CD4-positive, alpha-beta T cell treated with Interleukin-6 for 4 hours (primary cell): ENCODE measurements around the gene DNAL4.
A peak's percentile ranks its signal among the peaks of the same experiment; 100 is the strongest.

Source experiments
- DNase-seq: peaks from one replicate; pipeline ENCODE4 v3.0.0-alpha.2; 2020; ENCODE audit warnings: mixed read lengths

Gene DNAL4

DNA sequence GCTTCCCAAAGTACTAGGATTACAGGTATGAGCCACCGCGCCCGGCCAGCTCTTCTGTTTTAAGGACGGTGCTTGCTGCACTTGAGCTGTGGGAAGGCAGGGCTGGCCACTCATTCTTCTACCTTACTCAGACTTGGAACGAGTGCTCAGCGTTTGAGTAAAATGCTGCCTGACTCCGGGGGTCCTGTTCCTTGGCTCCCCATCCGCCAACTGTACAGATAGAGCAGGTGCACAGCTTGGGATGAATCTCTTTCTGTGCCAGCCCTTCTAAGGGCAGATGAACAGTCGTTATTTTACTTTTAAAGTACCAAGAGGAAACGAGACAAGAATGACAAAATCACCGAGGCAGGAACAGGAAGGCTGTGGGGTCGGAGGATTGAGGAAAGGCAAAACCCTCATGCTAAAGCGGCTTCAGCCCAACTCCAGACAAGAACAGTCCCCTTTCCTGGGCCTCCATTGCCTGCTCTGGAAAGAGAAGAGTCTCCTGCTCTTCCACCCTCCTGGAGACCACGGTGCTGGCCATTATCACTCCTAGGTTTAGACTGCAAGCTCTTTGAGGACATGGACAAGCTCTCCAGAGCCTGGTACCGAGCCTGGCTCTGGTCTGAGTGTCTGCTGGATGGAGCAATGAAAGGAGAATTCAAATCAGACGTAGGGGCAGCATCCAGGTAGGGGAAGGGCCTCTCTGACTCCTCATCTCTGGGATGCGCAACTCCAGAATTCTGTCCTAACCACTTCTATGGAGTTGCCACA lies 37.1 kb downstream of the DNAL4 start:
- DNase-seq: peak; percentile 42

DNA sequence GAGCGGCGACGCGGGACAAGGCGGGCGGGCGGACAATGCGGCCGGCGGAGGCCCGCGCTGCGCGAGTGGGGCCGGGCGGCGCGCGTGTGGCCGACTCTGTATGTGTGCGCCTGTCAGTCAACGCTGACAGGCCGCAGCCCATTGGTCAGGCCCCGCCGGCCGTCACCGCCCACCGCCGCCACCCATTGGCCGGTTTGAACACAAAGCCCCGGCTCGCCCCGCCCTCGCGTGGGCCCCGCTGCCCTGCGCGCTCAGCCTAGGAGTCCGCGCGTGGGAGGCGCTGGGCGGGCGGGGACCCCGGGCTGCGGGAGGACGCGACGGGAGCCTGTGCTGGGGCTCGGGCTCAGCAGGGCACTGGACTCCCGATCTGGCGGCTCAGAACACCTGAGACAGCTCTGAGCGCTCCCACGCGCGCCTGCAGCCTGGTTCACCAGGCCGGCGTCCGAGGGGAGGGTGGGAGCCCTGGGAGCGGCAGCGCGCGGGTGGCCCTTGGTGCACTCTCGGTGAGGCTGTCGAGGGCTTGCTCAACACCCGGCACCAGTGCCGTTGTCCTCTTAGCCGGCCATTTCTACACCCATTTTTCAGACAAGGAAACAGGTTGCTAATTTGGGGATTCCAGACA lies 37.9 kb downstream of the DNAL4 start, which contains the start of gene SUN2:
Gene SUN2, minus strand, starts transcription at position 88 of the 622 bp plus-strand sequence. CDS start 3,370 bp downstream, outside the sequence.
- peak; percentile 97 for DNase-seq

- peak; percentile 57 for DNase-seq
Measured at GRCh38 chr22:38755155-38755910, 38.6 kb downstream of the DNAL4 start.

DNA sequence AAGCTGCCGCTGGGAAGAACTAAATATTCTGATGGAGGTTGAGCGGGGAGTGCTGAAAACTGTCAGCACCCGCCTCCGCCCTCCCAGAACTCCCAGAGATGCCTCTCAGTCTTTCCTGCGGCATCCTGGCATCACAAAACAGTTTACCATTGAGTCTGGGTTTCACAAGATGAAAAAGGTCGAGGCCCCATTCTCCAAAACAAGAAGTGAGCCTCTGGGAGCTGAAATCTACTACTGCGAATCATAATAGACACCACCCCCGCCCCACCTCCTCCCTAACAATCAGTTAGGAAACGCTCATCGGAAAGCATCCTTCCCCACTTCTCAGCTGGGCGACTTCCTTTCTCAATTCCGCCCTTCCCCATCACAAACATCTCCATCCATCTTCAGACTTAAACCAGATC lies 39.2 kb downstream of the DNAL4 start:
- peak; percentile 59 for DNase-seq

DNA sequence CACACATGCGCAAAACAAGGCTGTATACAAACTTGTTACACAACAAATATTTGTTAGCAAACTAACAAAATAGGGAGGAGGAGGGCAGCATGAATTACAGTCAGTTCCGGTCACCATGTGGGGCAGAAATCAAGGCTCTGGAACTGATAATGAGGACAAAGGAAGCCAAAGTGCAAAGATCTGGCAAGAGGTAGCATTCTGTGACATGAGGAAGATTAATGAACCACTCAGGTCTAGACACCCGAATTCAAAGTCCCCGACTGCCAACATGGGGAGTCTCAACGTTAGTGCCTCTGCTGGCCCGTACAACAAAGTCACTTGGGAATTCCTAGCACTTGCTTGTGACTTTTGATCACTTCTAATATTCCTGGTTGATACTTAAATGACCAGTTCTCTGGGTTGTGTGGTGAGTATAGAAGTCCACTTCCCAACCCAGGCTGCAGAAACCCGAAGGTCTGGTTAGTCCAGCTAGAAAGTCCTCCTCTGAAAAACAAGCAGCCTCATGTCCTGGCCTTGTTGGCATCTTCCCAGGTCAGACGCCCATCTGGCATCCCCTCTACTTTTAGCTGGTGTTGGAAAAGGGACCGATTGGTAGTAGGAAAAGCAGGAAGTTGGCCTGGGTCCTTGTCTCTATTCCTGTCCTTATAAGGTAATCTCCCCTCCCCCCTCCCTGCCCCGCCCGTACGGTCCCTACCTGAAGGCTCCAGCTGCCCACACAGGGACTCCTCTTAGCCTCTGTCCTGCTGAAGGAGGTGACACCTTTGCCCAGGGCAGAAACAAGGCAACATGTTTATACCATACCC lies 39.8 kb downstream of the DNAL4 start:
- peak; percentile 61 for DNase-seq

DNA sequence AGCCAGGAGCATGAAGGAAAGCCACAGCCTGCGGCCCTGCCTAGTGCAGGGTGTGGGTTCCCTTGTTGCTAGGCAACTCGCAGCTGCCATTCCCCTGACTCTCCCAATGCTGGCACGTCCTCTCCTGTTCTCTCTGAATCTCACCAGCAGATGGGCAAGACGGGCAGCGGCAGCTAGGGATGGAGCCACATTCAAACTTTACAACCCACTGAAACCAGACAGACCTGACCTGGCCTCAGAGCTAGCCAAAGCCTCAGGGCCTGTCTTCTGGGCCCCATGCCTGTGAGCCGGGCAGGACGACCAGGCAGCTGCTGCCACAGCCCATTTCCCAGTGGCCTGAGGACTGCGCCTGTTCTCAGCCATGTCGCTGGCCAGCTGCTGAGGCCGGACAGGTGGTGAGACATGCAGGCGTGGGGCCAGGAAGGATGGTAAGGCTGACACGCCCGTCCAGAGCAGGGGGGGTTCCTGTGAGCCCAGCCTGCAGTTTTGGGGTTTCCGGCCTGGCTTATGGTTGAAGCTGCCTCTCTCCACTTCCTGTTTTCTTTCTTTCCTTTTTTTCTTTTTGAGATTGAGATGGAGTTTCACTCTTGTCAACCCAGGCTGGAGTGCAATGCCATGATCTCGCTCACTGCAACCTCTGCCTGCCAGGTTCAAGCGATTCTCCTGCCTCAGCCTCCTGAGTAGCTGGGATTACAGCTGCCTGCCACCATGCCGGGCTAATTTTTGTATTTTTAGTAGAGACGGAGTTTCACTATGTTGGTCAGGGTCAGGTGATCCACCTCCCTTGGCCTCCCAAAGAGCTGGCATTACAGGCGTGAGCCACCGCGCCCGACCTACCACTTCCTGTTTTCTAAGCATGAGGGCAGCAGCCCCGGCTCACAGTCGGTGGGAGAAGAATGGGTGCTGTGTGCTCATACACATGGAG lies 42.3 kb downstream of the DNAL4 start:
- DNase-seq: peak; percentile 86

DNA sequence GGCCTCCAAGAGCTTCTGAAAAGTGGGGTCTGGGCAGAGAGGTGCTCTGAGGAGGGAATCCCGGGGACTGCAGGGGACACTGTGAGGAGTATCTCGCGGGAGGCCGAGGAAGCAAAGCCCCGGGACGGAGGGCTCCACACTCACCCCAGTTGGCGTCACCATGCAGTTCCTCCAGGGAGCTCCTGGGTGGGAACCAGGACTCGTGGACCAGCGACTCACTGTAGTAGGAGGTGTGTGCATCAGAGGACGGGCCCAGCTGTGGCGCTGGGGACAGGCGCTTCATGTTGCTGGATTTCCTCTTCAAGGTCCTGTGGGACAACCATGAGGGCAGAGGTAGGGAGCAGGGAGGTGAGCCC lies 42.9 kb downstream of the DNAL4 start:
- DNase-seq: no peak

DNA sequence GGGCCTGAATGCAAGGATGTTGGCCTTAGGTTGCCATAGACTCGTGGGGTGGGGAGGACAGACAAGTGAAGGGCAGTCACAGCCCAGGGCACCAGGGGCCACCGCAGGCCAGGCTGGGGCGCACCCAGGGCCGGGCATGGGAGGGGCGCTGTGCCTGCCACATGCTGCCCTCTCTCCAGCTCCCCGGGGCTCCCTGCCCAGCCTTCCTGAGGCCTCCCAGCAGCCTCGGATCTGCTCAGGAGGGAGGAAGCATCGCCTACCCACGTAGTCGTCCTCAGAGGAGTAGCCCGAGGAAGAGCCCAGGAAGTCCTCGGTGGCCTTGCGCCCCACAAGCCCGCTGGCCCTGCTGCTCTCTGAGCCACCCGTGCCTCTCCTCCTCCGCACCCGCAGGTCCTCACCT lies 43.3 kb downstream of the DNAL4 start:
- no peak for DNase-seq

DNA sequence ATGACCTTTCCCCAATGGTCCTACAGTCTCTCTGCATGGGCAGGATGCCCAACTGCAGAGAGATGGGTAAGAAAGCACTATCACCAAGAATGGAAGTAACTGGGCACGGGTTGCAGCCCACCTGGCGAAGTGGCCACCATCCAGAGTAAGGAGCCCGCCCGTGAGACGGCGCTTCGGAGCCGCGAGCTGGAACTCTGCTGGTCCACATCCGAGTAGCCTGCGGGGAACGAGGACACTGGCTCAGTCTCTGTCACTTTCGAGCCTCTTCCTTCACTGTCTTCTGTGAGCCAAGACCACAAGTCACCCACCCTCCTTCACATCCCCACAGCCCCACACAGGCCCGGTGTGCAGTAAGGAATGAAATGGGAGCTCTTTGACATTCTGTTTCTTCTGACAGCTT lies 43.8 kb downstream of the DNAL4 start:
- DNase-seq: no peak

DNA sequence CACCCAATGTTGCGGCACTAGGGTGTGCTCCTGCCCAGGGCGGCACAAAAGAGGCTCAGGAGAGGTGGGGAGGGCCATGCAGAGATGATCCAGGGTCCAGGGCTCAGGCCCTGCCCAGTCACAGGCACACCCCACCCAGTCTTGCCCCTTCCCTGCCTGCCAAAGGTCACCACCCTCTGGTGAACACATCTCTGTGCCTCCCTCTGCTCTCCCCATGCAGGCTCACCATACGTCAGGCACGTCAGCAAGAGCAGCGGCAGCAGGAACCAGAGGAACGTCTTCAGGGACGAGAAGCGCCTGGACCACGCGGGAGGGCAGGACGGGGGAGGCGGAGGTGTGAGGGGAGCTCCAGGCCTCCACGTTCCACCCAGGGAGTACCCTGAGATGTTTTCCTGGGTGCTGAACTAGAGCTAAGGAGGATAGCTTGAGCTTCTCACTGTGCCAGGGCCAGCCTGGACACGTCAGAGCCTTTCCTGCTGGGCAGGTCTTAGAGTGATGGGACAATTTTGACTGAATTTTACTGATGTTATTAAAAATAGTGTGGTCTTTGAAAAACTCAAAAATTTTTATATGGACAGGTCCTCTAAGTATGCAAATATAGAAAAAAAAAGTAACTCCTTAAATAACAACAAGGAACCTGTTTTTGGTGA lies 45.3 kb downstream of the DNAL4 start:
- no peak for DNase-seq

GRCh38 chr22:38745676-38746460 lies 48.1 kb downstream of the DNAL4 start:
- DNase-seq: no peak

DNA sequence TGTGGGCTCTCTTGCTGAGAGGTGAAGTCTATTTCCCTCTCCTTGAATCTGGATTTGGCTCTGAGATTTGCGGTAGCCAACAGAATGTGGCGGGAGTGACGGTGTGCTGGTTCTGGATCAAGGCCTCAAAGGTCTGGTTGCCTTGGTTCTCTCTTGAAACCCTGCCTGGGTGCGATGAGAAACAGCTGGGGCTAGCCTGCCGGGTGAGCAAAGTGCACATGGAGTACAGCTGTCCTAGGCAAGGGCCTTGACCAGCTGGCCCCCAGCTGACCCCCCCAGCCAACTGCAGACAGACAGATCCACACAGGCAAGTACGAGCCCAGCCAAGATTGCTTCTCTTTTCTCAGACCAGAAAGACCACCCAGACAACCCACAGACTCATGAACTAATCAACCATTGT lies 49.0 kb downstream of the DNAL4 start:
- DNase-seq: no peak

- DNase-seq: no peak
Measured at GRCh38 chr22:38742176-38742942, 51.6 kb downstream of the DNAL4 start.

DNA sequence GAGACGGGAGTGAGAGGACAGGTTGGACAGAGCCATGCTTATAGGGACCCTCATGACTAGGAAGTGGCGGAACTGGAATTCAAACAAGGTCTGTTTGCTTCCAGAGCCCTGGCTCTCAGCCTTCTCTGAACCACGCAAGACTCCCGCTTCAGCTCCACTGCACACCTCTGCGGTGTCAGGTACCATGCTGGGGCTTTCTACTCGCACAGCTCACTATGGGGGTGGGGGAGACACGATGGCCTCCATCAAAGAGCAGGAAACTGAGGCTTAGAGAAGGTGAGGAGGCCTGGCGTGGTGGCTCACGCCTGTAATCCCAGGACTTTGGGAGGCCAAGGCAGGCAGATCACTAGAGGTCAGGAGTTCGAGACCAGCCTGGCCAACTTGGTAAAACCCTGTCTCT lies 52.4 kb downstream of the DNAL4 start:
- no peak for DNase-seq

GRCh38 chr22:38741166-38741565 lies 52.8 kb downstream of the DNAL4 start:
- no peak for DNase-seq

GRCh38 chr22:38740754-38741153 lies 53.2 kb downstream of the DNAL4 start:
- no peak for DNase-seq

DNA sequence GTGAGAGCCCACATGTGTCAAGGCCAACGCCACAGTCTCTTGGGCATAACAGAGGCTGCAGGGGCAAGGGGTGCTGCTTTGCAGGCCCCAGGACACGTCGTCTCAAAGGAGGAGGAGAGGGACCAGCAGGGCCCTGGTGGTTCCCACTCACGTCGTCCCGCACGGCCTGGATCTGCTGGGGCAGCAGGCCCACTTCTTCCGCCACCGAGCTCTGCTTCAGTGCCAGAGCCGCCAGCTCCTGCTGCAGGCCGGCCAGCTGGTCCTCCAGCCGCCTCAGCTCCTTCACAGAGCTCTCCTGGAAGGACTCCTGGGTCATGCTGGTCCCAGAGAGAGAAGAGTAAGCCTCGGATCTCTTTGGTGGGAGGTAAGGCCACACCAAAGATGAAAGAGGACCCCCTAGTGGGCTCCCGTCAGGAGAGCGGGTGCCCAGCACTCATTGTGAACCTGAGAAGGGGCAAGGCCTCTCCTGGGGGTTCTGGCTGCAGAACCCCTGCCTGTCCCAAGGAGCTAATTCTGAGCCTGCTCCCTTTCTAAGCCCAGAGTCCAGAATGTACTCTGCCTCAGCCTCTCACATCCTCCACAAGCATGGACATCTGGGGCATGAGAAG lies 53.7 kb downstream of the DNAL4 start:
- no peak for DNase-seq

DNA sequence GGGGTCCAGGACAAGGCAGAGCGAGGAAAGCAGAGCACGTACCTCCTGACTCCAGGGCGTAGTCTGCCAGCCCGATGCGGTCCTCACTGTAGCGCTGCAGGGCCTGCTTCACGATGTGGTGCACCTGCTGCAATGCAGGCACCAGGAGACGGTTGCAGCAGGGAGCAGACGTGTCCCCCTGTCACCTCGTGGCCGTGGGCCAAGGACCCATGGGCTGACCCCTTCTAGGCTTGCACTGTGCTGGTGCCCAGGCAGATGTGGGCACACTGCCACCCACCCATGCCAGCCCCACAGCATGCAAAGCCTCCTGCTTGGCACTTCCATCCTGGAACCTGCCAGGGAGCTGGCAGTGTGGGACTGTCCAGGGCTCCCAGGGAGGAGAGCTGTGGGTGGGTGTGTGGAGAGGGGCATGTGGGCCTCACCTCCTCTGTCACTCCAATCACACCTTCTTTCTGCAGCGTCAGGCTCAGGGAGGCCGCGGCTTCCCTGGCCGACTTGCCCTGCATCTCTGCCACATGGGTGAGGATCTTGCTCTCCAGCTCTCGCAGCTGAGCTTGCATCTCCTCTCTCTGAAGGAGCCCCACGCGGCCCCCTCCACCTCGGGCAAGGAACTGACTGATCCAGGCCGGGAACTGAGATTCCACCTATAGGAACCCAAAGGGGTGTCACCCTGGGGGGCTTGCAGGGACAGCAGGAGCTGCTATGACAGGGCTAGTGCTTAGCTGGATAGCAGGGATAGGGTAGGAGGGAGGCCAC lies 54.5 kb downstream of the DNAL4 start:
- DNase-seq: no peak
